RPMI8226 (cell line): Measurements from ENCODE around the gene MYCBPAP.

Experiments
- DNase-seq: peaks from one replicate; pipeline ENCODE4 v3.0.0-alpha.2; 2015

Gene MYCBPAP

DNA sequence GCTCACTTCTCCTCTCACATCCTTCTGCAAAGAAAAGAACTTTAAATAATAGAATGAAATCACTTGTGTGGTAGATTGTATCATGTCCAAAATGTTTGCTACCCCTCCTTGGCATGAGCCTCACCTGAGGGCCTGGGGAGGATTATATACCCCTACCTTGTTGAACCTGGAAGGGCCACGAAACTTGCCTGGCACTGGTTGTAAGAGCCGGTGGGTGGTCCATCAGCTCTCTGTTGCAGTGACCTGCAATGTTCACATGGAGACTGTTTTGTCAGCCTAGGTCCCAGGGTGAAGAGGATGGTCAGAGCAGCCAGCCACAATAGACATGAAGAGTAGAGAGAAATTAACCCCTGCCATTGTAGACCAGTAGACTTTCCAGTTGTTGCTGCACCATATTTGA, 19.4 kb upstream of the MYCBPAP start:
- DNase-seq: no peak

GRCh38 chr17:50491505-50491904, 16.7 kb upstream of the MYCBPAP start:
- no peak for DNase-seq

DNA sequence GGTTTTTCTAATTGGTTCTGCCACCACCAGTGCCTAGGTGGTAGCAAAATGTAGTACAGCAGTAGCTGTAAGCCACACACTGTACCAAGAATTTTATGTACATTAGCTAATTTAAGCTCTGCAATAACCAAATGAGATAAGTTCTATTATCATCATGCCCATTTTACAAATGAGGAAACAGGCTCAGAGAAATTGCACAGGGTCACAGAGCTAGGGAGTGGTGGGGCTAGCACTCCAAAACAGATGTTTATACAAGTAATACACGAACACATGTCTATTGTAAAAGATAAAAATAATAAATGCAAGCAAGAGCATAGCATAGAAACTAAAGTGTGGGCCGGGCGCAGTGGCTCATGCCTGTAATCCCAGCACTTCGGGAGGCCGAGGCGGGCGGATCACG, 16.0 kb upstream of the MYCBPAP start:
- no peak for DNase-seq

- DNase-seq: no peak
Observed at GRCh38 chr17:50493744-50494143, 14.5 kb upstream of the MYCBPAP start.

DNA sequence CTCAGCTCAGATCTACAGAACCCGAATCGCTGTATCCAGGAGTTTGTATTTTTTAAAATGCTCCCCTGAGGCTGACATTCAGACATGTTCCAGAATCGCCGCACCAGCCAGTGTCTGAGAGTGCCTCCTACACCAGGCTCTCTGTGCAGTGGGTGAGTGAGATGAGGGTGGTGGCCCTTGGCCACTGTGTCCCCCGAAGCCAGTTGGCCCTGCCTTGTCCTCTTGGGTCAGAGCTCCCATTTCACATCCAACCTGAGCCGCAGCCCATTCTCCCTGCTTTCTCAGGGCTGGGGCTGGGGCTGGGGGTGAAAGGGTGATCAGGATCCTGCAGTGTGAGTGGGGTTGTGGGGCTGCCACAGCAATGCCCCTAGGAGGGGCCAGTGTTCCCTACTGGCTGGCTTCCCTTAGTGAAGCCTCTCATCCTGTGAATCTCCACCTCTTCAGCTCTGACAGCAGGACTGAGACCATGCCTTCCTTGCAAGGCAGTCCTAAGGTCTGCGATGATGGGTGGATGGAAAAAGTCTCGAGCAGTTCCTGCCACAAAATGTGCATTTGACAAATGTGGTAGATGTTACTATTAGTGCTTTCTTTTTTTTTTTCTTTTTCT, 12.9 kb upstream of the MYCBPAP start:
- DNase-seq: no peak

- DNase-seq: no peak
Observed at GRCh38 chr17:50495918-50496317, 12.3 kb upstream of the MYCBPAP start.

- DNase-seq: no peak
Observed at GRCh38 chr17:50498021-50498874, 10.0 kb upstream of the MYCBPAP start.

- no peak for DNase-seq
Observed at GRCh38 chr17:50499270-50499669, 9.0 kb upstream of the MYCBPAP start.

GRCh38 chr17:50499721-50500120, 8.5 kb upstream of the MYCBPAP start:
- no peak for DNase-seq

GRCh38 chr17:50501054-50501453, 7.2 kb upstream of the MYCBPAP start:
- peak; percentile 24 for DNase-seq

GRCh38 chr17:50502301-50502990, 5.8 kb upstream of the MYCBPAP start:
- DNase-seq: no peak

GRCh38 chr17:50505591-50506130, 2.6 kb upstream of the MYCBPAP start:
- DNase-seq: no peak

DNA sequence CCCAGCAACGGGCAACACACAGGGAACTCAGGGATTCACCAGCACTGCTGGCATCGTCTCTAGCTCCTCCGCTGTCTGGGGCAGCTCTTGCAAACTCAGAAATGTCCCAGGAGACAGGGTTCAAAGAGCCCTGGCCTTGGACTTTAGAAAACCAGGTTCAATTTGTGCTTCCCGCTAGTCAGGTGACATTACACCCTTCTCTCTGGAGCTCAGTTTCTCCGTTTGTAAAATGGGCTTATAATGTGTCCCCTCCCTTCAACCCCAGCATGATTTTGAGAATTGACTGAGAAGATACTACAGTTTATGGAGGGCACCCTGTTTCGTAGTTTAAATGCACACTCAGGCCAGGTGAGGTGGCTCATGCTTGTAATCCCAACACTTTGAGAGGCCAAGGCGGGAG, 1.9 kb upstream of the MYCBPAP start:
- no peak for DNase-seq

- no peak for DNase-seq
Observed at GRCh38 chr17:50508573-50509460, 578 bp downstream of the MYCBPAP start.

- DNase-seq: no peak
Observed at GRCh38 chr17:50511058-50511457, 2.8 kb downstream of the MYCBPAP start.

GRCh38 chr17:50513495-50513894, 5.3 kb downstream of the MYCBPAP start:
- no peak for DNase-seq

- DNase-seq: no peak
Observed at GRCh38 chr17:50514388-50514787, 6.1 kb downstream of the MYCBPAP start.

DNA sequence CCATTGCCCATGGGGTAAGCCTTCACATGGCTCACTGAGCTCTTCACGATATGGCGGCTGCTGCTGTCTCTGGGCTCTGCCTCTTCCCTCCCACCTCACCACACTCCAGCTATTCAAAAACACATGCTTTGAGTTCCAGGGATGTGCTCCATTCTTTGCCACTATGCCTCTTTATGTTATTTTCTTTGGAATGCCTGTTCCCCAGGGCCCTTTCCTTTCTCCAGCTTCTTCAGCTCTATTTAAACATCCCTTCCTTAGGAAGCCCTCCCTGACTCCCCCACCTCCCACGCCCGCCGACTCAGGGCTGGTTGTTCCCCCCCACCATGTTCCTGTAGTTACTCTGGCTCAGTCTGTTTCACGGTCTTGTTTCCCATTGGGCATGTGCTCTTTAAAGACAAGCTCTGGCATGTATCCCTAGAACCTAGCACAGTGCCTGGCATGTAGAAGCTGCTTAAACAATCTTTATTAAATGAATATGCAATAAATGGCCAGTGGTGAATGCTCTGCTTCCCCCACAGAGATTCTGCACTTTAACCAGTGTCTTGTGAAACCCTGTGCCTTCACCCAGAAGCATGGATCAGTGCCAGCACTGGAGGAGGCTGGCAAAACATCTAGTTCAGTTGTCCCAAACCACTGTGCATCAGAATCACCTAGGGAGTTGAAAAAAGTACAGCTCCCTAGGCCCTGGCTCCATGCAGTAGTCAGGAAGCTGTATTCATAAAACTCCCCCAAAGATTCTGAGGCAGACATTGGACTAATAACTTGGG, 6.9 kb downstream of the MYCBPAP start:
- DNase-seq: peak; percentile 36

DNA sequence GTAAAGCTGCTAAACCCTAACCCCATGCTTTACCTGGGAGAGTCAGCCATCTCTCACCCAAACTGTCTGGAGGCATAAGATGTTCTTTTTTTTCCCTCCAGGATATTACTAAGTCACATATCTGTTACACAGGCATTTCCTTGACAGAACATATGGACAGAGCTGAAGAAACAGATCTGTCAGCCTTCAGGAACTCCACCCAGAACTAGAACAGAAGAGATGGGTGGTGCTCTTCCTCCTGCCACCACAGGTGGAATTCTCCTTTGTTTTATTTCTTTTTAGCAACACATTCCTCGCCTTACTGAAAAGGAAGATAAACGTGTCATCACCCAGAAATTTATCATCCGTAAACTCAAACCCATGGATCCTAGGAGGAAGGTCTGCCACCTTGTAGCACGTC, 8.8 kb downstream of the MYCBPAP start:
- no peak for DNase-seq

- no peak for DNase-seq
Observed at GRCh38 chr17:50517504-50518383, 9.5 kb downstream of the MYCBPAP start.
